NB4 (cell line): ENCODE measurements around the gene DLX4.

Source experiments
- DNase-seq: peaks from one replicate; pipeline ENCODE4 v3.0.0; 2010; ENCODE audit warnings: low read depth
- H3K4me3 ChIP-seq: one replicate; pipeline ENCODE4 v1.5.1; 2011; ENCODE audit warnings: mild to moderate bottlenecking, low read depth, low read length, moderate library complexity
- CTCF ChIP-seq: IDR thresholded peaks from one replicate; pipeline ENCODE4 v1.5.1; 2012; ENCODE audit warnings: low read depth, low read length
- MAX ChIP-seq: IDR thresholded peaks from 2 replicates; pipeline ENCODE4 v1.6.1; 2011; ENCODE audit warnings: low read depth, low read length
- MYC ChIP-seq: IDR thresholded peaks from 2 replicates; pipeline ENCODE4 v1.6.1; 2011; ENCODE audit warnings: low read depth, low read length
- POLR2A ChIP-seq: IDR thresholded peaks from 2 replicates; pipeline ENCODE4 v1.6.1; 2011; ENCODE audit warnings: mild to moderate bottlenecking; ENCODE audit not compliant: insufficient read length; ENCODE audit errors: extremely low read depth

The DLX4 gene

DNA sequence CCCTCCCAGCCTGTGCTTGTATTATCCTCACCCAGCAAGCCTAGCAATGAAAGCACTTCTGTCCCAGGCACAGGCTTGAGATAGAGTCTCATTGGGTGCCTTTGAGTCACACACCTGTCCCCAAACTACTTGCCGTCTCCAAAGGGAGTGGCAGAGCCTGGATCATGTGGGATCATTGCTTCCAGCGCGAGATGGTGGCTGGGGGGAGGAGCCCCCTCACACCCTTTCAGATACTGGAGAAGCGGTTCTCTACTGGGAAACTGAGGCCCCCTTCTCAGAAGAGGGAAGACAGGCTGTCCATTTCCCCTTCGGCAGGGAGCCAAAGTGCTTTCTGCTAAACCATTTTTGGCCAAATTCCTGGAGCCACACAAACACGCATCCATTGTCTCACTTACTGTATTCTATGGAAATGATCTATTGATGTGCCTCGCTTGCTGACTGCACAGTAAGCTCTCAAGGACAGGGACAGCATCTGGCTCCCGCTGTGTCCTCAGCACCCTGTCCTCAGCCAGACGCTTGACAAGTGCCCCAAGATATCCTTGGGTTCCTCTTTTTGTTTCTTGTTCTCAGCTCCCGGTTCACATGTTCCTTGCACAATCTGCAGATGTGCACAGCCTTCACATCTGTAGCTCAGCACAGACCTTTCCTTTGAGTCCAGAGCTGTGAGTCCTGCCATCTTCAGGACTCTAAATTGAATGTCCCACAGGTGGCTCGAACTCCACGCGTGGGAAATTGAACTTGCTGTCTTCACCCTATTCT, 52.0 kb downstream of the DLX4 start:
- DNase-seq: peak; percentile 64
- TF ChIP-seq MAX (peak; percentile 46), MYC (no peak)

DNA sequence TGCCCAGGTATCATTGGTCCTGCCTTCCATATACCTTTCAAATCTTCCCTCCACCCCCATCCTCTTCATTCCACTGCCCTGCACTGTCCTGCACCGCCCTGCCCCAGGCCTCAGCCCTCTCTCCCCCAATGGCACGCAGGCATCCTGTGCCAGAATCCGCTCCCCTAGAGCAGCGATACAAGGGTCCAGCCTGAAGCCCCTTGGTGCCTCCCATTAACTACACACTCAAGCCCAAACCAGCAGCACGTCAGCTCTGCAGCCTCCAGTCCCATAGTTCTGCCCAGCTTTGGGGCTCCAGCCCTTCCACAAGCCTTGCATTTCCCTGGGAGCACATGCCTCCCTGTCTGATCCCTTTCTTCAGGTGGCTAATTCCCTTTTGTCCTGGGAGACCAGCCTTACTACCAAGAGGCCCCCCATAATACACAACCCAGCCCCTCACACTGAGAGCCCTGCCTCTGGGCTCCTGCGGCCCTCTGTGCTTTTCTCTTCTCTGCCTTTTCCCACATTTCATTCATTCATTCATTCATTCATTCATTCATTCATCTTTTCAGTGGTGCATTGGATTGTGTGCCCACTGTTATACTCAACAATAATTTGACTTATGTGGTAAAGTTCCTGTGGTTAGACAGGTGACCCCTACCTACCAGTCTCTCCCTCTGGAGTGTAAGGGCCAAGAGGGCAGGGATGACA, 52.8 kb downstream of the DLX4 start:
- H3K4me3 ChIP-seq: no peak overlapping the region
- TF ChIP-seq POLR2A (no peak), MYC (no peak), CTCF (no peak), MAX (no peak)
- no peak for DNase-seq

More for the DNA sequence above, 52.0 kb downstream of the DLX4 start:
- H3K4me3 ChIP-seq: no peak overlapping the region

DNA sequence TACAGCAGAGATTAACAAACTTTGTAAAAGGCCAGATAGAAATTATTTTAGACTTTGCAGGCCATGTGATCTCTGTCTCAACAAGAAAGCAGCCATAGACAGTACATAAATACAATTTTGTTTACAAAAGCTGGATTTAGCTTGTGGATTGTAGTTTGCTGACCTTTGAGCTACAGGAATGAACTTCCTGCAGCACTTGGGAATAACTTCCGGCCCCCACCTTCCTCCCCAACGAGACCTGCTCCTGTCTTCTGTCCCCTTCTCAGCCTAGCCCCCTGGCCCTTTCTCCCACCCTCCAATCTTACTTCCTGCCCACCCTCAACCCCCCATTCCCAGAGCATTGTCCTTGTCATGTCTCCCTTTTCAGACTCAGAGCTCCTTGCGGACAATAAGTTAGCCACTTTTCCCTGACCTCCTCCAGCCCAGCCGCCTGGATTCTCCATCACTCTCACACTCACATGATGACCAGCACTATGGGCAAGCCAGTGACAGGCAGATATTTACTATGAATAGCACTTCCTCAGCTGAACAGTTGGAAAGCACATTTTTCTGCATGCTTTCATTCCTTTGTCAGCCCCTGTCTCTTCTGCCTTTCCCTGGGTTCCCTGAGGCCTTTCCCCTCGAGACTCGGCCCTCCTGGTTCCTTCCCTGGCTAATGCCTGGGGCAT, 53.6 kb downstream of the DLX4 start:
- no peak for TF ChIP-seq CTCF
- TF ChIP-seq MAX: no peak
- TF ChIP-seq POLR2A: no peak
- no peak for TF ChIP-seq MYC

GRCh38 chr17:50023520-50023919, 54.5 kb downstream of the DLX4 start:
- TF ChIP-seq CTCF (no peak), MYC (no peak), POLR2A (no peak), MAX (no peak)
- DNase-seq: no peak
- H3K4me3 ChIP-seq: no peak overlapping the region

More for the DNA sequence above, 53.6 kb downstream of the DLX4 start:
- H3K4me3 ChIP-seq: no peak overlapping the region
- DNase-seq: no peak
